HG03565 (cell line): ENCODE data around the gene HSPA2.

ENCODE experiments used
- ATAC-seq: cut with Tn5 transposase; IDR thresholded peaks from one replicate; pipeline ENCODE4 v1.9.1; 2021; ENCODE audit warnings: mild to moderate bottlenecking, moderate library complexity; ENCODE audit not compliant: unreplicated experiment

Gene HSPA2

GRCh38 chr14:64540208-64541202, at the start of gene HSPA2:
Gene HSPA2, plus strand, starts transcription at chr14:64540741. Its CDS starts 109 bp downstream, at chr14:64540850.
- ATAC-seq = peak; percentile 94

- no peak for ATAC-seq
Observed at GRCh38 chr14:64491637-64492036, 48.9 kb upstream of the HSPA2 start.

GRCh38 chr14:64493455-64493854, 47.1 kb upstream of the HSPA2 start:
- ATAC-seq = no peak

- no peak for ATAC-seq
Observed at GRCh38 chr14:64495252-64495651, 45.3 kb upstream of the HSPA2 start.

GRCh38 chr14:64496764-64497163, 43.8 kb upstream of the HSPA2 start:
- ATAC-seq = no peak

GRCh38 chr14:64500088-64500487, 40.5 kb upstream of the HSPA2 start:
- ATAC-seq = no peak

GRCh38 chr14:64501411-64502171, 39.0 kb upstream of the HSPA2 start:
- ATAC-seq = no peak

- no peak for ATAC-seq
Observed at GRCh38 chr14:64502456-64502855, 38.1 kb upstream of the HSPA2 start.

GRCh38 chr14:64502887-64503433, 37.6 kb upstream of the HSPA2 start:
- no peak for ATAC-seq

GRCh38 chr14:64503434-64504309, 36.9 kb upstream of the HSPA2 start, which contains the start of gene ZBTB25:
Gene ZBTB25, minus strand, starts transcription at chr14:64503838. Its CDS starts 13,305 bp downstream, at chr14:64490533.
- peak; percentile 51 for ATAC-seq

- no peak for ATAC-seq
Observed at GRCh38 chr14:64504310-64504896, 36.1 kb upstream of the HSPA2 start, which contains the start of gene ZBTB1. Gene ZBTB1, plus strand, starts transcription at chr14:64504770. Its CDS starts 16,735 bp downstream, at chr14:64521505.

- peak; percentile 13 for ATAC-seq
Observed at GRCh38 chr14:64504897-64505794, 35.4 kb upstream of the HSPA2 start.

- ATAC-seq = no peak
Observed at GRCh38 chr14:64506721-64507120, 33.8 kb upstream of the HSPA2 start.

- no peak for ATAC-seq
Observed at GRCh38 chr14:64507376-64508156, 33.0 kb upstream of the HSPA2 start.

- no peak for ATAC-seq
Observed at GRCh38 chr14:64508215-64508776, 32.2 kb upstream of the HSPA2 start.

- no peak for ATAC-seq
Observed at GRCh38 chr14:64509036-64509435, 31.5 kb upstream of the HSPA2 start.

GRCh38 chr14:64510825-64511671, 29.5 kb upstream of the HSPA2 start:
- peak; percentile 28 for ATAC-seq
